Colon (tissue), 2 donors: Measurements from ENCODE around the gene PA2G4.
"Not testable (repeated sequence)": the region's sequence is repeated elsewhere in the genome, so short reads cannot be mapped to it uniquely, and the experiment has no call there.

Experiments used
- FAIRE-seq: peaks from 2 replicates; lab custom pipeline; 2012; peaks lifted over from hg19 to GRCh38; lab: Jason Lieb, UNC
- donor health status: control.
- donor health status: control.

Gene PA2G4

DNA sequence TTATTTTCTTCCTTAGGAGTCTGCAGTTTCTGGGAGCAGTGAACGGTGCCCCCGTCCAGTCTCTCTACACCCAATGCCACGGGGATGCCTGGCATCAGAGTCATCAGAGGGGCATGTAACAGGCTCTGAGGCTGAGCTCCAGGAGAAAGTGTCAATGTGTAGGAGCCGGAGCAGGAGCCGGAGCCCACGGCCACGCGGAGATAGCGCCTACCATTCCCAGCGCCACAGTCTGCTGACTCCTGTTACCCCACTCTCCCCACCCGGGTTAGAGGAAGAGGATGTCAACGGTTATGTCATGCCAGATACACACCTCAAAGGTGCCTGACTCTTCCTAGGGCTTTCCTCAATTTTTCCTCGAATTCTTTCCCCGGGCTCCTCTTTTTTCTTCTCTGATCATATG, 3.3 kb upstream of the PA2G4 start:
- no peak for FAIRE-seq

DNA sequence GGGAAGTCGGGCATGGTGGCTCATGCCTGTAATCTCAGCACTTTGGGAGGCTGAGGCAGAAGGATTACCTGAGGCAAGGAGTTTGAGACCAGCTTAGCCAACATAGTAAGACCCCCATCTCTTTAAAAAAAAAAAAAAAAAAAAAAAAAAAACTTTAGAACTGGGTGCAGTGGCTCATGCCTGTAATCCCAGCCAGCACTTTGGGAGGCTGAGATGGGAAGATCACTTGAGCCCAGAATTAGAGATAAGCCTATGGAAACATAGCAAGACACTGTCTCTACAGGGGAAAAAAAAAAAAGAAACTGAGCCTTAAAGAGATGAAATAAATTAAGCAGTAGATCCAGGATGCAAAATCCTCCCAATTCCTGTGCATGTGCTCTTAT, 1.7 kb upstream of the PA2G4 start:
- no peak for FAIRE-seq

DNA sequence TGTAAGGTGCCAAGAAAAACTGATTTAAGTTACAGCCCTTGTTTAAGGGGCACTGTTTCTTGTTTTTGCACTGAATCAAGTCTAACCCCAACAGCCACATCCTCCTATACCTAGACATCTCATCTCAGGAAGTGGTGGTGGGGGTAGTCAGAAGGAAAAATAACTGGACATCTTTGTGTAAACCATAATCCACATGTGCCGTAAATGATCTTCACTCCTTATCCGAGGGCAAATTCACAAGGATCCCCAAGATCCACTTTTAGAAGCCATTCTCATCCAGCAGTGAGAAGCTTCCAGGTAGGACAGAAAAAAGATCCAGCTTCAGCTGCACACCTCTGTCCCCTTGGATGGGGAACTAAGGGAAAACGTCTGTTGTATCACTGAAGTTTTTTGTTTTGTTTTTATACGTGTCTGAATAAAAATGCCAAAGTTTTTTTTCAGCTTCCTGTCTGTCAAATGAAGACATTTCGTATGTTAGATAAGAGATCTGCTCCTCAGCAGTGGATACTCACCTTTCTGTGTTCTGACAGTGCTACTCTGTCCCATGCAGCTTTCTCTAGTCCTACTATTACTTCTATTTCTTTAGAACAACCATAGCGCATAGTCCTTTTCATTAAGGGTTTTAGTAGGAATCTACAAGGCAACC, 1.2 kb upstream of the PA2G4 start:
- FAIRE-seq = no peak

DNA sequence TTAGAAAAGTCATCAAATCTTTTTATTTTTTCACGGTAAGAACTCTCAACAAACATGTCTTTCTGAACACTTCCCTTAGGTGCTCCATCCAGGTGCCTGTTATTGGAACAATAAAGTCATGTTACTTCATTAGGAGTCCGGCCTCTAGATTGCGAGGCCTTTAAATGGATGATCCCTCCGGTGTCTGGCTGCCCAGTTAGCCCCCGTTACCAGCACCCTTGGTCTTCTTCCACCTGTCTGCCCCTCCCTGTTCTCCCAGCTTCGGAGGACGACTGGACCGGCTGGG, 593 bp upstream of the PA2G4 start:
- no peak for FAIRE-seq

DNA sequence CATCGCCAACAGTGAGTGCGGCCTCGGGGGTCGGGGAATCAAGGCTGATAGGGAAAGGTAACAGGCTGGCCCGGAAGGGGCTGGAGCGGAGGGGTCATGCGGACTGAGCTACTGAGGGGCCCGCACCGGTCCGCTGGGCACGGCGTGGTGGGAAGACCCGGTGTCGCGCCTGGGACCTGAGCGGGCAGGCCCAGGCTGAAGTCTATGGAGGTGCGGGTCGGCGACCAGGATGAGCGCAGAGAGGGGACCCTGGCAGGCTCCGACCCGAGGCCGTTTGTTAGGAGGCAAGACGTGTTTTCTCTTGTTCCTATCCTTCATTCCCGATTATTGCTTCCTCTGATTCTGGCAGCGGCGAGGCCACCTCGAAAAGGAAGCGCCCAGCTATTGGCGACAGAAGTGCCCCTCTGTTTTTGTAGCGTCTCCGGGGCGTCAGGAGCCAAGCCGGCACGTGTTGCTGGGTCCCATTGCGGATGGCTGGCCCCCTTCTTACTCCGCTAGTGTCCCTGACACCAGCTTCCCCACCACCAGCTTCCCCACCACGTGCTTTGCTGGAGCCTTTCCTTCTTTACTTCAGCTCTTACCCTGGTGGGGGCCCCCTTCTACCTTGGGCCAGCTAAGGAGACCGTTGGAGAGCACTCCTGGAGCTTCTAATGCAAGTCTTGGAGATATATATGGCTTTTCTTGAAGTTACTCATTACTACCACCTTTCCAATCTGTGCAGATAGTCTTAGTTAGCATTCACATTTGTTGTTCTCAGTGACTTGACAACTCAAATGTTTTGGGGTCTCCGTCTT, 653 bp downstream of the PA2G4 start:
- FAIRE-seq = no peak

DNA sequence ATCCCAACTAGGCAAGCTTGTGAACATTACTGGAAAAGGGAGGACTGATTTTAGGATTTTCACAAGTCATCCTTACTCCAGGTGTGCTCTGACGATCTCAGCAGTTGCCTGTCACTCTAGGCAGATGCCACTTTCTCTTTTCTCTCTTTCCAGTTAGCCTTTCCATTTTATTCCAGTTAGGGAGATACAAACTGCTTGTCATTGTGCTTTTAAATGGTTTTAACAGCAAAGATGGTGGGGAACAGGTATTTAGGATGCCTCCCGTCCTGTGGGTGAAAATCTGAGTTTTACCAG, 1.2 kb downstream of the PA2G4 start:
- FAIRE-seq = no peak

DNA sequence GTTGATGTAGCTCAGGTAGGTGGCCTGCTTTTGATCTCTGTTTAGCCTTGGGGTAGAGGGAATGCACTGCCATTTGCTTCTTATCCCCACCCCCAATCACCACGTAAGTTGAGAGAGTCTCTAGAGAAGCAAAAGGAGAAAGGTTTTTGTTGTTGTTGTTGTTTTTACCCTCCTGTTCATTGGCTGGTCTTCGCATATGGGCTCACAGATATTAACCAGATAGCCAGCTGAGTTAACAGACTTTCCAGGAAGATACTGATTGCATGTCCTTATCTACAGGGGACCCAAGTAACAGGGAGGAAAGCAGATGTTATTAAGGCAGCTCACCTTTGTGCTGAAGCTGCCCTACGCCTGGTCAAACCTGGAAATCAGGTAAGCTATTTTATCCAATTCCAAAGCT, 2.9 kb downstream of the PA2G4 start:
- no peak for FAIRE-seq

DNA sequence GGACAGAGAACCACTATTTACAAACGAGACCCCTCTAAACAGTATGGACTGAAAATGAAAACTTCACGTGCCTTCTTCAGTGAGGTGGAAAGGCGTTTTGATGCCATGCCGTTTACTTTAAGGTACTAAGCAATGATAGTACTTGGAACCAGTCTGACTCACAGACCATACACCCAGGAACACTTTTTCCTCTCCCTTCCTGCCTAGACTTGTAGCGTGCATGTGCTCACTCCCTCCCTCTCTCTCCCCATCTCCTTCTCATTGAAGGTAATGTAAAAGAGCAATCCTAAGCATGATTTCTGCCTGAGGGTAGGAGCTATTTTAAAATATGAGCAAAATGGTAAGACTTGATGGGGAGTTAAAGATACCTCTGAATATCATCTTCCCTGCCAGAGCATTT, 6.2 kb downstream of the PA2G4 start:
- FAIRE-seq = no peak

DNA sequence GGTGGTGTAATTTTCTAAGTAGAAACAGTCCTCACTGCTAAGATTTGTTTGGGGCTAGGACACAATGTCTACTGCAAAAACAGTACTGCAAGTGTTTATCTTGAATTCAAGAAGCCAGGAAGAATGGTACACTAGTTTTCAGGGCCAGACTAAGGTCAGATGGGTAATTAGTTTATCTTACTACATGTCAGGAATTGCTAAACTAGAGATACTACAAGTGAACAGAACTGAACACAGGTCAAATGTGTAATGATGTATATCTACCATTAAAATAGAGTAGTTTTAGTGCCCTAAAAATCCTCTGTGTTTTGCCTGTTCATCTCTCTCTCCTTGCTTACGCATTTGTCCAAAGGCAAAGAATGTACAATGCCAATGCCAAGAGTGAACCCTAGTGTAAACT, 9.7 kb downstream of the PA2G4 start:
- FAIRE-seq = no peak

DNA sequence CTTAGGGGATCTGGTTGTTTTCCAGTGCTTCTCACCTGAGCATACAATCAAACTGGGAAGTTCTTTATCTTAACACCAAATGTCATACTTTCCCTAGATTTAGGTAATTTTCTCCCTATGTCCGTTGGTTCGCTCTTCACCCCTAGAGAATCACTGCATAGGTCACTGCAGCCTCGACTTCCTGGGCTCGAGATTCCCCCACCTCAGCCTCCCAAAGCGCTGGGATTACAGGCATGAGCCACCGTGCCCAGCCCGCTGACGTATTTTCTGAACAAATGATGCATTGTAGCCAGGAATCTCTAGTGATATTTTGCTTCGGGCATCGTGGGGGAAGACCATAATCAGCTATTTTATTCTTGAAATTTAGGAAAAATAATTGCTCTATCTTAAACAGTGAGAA, 11.0 kb downstream of the PA2G4 start:
- no peak for FAIRE-seq

DNA sequence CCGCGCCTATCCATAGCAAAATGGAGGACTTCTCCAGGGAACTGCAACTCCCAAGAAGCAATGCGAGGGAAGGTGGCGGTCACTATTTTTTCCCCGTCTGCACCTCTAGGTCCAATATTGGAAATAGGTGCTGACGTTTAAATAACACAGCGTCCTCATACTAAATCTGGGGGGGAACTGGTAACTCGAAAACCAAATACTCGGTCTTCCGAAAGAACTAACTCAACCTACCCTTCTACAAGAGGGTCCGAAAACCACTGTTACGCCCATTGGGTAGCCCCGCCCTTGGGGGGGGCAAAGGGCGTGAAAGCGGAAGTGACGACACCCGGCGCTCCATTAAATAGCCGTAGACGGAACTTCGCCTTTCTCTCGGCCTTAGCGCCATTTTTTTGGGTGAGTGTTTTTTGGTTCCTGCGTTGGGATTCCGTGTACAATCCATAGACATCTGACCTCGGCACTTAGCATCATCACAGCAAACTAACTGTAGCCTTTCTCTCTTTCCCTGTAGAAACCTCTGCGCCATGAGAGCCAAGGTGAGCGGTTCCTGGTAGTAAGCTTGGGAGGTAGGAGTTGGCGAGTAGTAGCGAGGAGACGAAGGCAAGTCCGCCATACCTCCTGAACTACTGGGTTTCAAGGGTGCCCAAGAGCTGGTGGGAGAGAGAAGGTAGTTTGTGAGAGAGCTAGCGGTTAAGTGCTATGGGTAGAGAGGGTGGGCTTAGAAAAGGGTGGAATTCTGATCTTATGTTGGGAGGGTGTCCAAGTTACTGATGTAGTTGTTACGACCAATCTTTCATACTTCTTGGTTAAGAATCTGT, 12.1 kb downstream of the PA2G4 start, which contains the start of gene RPL41:
Gene RPL41 (plus strand): TSS at position 367 of the 815 bp plus-strand sequence.
- no peak for FAIRE-seq

DNA sequence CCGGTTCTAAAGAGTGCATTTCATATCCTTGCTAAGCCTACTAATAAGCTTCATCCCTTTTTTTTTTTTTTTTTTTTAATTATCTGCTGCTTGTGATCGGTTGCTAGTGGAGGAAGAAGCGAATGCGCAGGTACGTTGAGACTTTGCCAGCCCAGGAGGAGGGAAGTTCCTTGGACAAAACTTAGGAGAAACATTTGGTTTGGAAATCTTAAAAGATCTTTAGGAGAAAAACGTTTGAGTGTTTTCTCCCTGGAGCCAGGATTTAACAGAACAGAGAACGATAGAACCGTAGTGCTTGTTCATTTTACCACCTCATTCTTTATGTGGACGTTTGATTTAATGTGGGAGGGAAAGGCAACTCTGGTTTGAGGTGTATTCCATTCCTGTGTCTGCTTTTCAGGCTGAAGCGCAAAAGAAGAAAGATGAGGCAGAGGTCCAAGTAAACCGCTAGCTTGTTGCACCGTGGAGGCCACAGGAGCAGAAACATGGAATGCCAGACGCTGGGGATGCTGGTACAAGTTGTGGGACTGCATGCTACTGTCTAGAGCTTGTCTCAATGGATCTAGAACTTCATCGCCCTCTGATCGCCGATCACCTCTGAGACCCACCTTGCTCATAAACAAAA, 12.8 kb downstream of the PA2G4 start:
- not testable (repeated sequence) for FAIRE-seq

DNA sequence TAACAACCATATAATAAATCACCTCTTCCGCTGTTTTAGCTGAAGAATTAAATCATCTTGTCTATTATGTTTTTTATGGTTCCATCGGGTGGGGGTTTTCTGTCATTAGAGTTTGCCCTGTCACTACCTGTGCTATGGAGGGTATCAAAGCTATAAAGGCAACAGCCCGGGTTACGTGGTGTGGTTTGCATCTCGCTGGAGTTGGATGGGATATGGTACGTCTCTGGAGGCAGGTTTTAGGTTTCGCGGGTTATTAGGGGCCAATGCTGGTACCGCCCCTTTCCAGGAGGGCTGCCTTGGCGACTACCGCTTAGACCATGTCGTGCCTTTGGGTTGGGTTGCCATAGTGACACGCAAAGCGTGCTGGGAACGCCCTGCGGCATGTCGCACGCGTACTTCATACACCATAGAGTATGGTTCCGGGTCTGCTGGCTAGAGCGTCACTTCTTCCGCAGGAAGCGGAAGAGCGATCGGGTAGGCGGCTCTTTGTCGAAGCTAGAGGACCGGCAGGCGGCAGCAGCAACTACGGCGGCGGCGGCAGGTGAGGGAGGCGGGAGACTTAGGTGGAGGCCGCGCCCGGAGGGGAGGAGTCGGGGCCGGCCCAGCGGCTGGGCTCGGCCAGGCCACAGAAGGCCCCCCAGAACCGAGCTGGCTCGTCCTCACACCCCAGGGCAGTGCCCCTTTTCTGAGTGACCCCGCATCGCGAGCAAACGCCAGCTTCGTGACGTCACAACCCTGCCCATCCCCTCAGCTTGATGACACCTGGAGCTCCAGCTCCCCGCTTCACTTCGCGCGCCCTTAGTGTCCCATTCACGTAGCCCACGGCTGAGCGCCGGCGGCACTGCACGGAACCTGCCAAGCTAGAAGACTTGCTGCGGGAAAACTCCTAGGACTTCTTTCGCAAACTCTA, 13.7 kb downstream of the PA2G4 start, which contains the start of gene ZC3H10:
Gene ZC3H10 (plus strand): TSS at position 489 of the 910 bp plus-strand sequence. CDS start 2,297 bp downstream, outside the sequence.
- FAIRE-seq = no peak

DNA sequence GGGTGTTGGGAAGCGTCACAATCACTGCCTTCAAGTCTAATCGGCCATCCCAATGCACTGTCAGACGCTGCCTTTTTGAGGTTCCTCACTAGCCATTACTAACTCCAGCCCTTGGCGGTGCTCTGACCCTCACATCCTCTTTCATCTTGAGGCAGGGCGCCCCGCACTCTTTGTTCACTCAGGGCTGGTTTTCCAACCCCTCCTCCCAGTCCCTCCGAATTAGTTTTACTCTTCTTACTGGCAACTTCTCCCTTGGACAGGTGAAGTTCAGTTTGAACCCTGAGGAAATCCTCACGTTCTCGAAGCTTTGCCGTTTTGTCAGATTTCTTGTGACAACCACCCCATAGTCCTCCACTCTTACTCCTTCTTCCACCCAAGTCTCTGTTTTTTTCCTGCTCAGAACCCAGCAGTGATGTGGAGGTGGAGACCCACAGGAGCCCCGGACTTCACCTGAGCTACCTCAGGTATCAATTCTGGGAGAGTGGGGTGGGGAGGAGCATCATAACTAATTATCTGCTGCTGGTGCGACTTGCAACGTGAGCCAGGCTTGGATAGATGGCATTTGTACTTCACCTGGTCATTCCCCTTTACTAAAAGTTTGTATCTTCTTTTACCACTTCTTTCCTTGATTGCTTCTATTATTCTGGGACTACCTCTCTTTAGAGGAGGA, 14.5 kb downstream of the PA2G4 start:
- FAIRE-seq = no peak

DNA sequence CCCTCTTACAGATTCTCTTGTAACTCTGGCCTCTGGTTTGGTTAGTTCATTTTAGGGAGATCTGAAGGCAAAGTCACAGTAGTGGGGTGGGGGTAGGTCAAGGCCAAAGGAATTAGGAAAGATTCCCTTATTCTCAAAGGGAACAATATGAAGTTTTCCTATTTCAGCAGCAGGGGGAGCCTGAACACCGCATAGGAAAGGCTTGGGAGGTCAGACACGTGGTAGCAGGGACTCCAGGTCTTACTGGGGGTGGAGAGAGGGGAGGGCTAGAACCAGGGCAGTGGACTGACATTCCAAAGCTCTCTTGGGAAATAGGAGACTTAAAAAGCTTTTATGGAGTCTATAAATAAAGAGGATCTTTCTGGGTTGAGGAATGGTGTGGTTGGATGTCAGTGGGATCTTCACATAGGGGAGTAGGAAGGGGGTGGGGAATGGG, 15.0 kb downstream of the PA2G4 start:
- FAIRE-seq = no peak

DNA sequence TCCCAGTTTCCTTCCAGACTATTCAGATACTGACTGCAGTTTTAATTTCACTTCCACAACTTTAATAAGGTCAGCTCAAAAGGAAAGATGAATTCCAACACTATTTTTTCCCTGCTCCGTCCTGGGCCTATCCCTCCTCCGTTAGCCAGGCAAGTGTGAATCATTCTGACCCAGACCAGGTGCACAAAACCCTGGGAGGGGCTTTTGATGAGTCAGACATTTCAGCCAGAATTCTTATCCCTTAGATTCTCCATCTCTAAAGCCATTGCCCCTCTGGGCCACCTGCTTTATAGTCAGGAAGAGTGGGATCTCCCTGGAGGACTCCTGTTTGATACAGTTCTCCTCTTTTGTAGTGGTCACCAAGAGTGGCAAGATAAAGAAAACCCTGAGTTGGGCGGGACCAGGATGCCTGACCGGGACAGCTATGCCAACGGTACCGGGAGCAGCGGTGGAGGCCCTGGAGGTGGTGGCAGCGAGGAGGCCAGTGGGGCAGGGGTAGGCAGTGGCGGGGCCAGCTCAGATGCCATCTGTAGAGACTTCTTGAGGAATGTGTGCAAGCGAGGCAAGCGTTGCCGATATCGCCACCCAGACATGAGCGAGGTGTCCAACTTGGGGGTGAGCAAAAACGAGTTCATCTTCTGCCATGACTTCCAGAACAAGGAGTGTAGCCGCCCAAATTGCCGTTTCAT, 15.9 kb downstream of the PA2G4 start:
- FAIRE-seq = no peak

DNA sequence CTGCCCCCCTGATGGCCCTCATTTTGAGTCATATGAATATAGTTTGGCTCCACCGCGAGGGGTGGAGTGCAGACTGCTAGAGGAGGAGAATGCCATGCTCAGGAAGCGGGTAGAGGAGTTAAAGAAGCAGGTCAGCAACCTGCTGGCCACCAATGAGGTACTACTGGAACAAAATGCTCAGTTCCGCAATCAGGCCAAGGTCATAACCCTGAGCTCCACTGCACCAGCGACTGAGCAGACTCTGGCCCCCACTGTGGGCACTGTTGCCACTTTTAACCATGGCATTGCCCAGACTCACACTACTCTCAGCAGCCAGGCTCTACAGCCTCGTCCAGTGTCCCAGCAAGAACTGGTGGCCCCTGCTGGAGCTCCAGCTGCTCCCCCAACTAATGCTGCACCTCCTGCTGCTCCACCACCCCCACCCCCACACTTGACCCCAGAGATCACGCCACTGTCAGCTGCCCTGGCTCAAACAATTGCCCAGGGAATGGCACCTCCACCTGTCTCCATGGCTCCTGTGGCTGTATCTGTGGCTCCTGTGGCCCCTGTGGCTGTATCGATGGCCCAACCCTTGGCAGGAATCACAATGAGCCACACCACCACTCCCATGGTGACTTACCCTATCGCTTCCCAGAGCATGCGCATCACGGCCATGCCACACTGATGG, 17.0 kb downstream of the PA2G4 start:
- no peak for FAIRE-seq

DNA sequence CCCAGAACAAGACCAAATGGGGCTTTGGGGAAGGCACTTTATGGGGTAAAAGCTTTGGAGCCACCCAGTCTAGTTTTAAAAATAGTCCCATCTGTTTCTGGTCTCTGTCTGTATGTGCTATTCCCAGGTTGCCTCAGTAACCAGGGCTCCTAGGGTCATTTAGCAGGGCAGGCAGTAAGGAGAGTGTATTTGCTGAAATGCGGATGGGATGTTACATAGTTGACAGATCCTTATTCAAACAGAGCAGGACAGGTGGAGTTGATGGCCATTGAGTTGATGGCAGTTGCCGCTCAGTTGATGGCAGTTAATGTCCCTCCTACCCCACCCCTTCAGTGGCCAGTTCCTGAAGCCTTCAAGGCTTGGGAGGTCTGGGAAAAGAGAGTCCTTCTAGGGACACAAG, 18.3 kb downstream of the PA2G4 start:
- no peak for FAIRE-seq

DNA sequence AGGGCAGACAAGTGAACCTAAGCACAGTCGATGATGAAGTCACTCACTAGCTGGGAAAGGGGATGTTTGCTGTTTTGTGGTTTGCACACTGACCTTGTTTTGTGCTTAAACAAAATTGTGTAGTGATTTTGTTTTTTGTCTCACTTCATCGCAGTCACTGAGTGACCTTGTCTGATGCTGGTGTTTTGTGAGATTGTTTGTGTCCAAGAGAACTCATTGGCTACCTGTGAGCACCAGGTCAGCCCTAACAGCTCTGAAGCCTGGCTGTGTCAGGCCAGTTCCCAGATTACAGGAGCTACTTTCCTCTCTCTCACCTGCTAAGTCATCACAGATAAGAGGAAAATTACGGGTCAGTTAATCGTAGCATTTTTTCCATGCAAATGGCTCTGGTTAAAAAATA, 19.8 kb downstream of the PA2G4 start:
- no peak for FAIRE-seq

DNA sequence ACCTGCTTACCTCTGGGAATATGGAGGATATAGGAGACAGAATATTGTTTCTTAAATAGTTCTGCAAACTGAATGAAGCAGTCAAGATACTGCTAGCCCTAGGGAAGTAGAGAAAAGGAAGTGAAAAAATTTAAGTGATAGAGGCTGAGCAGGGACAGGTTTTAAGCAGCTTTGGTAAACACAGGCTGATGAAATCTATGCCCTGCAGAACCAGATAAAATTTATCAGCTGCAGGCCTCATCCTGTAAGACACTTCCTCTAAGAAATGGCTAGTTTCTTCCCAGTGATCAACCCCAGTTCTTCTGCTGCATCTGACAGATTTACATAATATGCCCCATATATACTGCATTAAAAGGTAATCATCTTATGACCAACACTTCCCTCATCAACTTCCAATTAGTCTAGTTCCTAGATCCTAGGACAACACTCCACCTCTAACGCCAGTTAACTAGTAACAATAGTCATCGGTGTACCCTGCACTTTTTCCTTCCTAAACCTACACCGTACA, 22.4 kb downstream of the PA2G4 start:
- FAIRE-seq = no peak
